GM18508 (cell line): Measurements from ENCODE around the gene GABRR2.
"Not testable (repeated sequence)": the region's sequence is repeated elsewhere in the genome, so short reads cannot be mapped to it uniquely, and the experiment has no call there.

Experiments
- ATAC-seq: cut with Tn5 transposase; IDR thresholded peaks from one replicate; pipeline ENCODE4 v1.9.1; 2021; ENCODE audit warnings: moderate number of reproducible peaks; ENCODE audit not compliant: insufficient read depth, unreplicated experiment

The GABRR2 gene

DNA sequence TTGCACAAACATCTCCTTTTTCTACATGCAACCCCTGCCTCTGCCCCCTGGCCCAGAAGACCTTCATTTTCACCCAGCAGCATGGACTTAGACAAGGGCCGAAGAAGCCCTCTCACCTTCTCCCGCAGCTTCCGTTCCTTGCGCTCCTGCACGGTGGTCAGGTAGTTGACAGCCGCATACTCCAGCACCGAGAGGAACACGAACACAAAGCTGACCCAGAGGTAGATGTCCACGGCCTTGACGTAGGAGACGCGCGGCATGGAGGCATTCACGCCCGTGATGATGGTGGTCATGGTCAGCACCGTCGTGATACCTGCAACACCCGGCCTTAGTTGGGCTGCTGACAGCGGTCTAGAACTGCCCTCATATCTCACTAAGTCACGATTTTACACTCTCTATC, 50.8 kb downstream of the GABRR2 start:
- ATAC-seq: no peak

GRCh38 chr6:89260832-89261231, 54.3 kb downstream of the GABRR2 start:
- no peak for ATAC-seq

GRCh38 chr6:89260310-89260709, 54.8 kb downstream of the GABRR2 start:
- ATAC-seq: no peak

- no peak for ATAC-seq
These were observed 56.2 kb downstream of the GABRR2 start for GRCh38 chr6:89258912-89259311.

DNA sequence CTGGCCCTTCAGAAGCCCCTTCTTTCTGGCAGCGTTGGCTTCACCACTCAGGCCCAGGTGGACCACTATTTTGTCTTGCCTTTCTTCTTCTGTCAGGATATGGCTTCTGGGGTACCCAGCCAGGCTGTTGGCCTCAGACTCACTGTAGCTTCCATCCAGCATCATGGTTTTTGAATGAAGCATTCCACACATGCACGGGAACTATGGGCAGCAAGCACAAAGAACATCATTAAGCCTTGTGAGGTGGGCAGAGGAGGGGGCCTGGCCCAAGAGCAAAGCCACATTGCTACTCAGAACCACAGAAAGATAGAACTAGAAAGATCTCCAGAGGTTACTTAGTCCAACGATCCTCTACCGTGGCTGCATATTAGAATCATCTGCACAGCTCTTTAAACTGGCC, 57.3 kb downstream of the GABRR2 start:
- ATAC-seq: no peak

GRCh38 chr6:89257346-89257745, 57.8 kb downstream of the GABRR2 start:
- no peak for ATAC-seq

- ATAC-seq: no peak
These were observed 59.7 kb downstream of the GABRR2 start for GRCh38 chr6:89255417-89255816.

DNA sequence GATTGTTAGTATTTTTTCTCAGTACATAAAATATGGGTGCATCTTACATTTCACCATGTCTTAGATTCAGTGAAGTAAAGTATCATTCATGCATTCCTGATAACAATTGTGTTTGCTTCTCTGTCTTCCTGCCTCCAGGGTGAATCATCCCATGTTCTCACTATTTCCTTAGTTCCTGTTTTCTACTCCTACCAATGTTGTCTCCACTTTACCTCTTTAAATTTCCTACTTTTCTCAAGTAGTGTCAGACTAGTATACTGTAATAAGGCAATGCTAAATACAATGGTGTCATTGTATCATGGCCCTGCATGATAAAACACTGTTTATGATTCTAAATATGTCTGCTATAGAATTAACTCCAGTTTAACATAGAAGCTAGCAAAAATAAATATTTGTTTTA, 60.5 kb downstream of the GABRR2 start:
- no peak for ATAC-seq

GRCh38 chr6:89252907-89253306, 62.2 kb downstream of the GABRR2 start:
- no peak for ATAC-seq

DNA sequence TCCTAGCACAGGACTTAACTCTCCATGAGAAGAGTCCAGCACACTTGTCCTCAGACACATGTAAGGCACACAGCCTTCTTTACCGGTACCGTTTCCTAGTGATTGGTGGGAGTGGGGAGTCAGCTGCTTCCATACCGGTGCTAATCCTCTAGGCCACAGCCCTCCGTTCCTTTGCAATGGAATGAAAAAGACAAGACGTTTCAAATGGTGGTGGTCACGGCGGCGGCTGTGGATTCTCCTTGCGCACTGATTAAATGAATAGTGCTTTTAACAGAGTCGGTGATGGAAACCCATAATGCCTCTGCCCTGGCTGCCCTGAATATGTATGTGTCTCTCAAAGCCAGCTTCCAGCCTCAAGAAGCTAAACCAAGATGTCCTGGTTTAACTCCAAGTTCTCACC, 63.1 kb downstream of the GABRR2 start:
- ATAC-seq: no peak

GRCh38 chr6:89251170-89251569, 63.9 kb downstream of the GABRR2 start:
- ATAC-seq: no peak

GRCh38 chr6:89250239-89250638, 64.9 kb downstream of the GABRR2 start:
- ATAC-seq: no peak

- ATAC-seq: no peak
These were observed 70.7 kb downstream of the GABRR2 start for GRCh38 chr6:89244241-89244985.

DNA sequence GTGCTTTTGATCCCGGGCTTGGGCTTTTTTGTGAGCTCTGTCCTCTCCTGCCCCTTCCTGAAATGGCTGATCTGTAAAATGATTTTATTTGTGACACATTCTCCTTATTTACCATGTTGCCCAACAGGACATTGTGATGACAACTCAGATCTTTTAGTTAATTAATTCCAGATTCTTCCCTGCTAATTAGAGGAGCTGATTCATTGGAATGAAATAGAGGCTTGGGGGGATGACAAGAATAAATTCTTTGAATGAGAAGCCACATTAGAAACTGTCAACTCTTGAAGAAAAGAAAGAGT, 71.8 kb downstream of the GABRR2 start:
- no peak for ATAC-seq

DNA sequence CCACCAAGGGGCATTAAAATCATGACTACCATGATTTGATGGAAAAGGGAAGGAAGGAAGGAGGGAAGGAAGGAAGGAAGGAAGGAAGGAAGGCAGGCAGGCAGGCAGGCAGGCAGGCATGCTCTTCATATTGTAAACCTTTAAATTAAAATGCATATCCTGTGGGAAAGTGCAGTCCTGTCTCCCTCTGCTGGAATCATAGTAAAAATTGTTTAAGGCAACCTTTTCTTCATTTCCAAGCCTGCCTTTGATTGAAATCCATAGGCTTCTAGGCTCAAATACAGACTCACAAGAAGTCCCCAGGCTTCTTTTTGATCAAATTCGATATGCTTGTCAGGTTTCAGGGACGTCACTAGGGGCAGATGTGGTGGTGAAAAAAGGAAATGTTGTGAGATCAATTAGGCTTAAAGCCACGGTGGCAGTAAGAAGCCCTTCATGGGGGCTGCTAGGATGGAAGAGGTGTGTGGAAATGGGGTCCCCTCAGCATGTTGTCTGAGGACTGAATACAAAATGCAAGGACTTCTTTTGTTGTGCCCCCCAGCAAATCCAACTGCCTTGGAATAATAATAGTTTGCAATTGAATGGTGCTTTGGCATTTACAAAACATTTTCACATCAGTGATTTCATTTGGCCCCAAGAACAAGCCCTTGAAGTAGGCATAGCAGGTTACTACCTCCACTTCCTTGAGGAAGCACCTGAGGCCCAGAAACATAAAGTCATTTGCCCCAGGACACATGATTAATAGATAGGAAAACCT, 72.3 kb downstream of the GABRR2 start:
- no peak for ATAC-seq

DNA sequence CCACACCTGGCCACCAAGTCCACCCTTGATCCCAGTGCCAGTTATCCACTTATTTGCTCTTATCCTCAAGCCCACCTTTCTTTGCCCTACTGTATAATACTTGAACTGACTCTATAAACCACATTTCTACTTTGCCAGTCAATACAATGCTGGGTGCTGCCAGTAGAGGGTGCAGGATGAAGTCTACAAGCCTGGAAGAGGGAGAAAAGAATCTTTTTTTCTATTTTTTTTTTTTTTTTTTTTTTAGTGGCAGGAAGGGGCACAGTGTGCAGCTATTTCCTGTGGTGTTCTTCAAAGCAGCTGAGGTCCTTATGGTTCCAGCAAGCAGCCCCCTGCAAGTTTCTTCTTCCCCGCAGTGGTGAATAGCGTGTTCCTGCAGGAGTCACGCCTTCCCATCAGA, 75.8 kb downstream of the GABRR2 start:
- no peak for ATAC-seq

DNA sequence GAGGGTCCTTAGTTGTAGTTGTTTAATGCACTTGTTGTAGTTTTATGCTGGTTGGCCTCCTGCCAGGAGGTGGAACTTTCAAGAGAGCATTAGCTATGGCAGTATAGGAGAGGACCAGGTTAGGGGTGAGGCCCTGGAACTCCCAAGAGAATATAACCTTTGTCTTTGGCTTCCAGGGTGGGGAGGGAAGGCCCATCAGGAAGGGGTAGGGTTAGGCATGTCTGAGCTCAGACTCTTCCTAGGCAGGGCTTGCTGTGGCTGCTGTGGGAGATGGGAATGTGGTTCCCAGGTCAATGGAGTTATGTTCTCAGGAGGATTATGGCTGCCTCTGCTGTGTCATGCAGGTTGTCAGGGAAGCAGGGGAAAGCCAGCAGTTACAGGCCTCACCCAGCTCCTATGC, 77.9 kb downstream of the GABRR2 start:
- ATAC-seq: no peak

DNA sequence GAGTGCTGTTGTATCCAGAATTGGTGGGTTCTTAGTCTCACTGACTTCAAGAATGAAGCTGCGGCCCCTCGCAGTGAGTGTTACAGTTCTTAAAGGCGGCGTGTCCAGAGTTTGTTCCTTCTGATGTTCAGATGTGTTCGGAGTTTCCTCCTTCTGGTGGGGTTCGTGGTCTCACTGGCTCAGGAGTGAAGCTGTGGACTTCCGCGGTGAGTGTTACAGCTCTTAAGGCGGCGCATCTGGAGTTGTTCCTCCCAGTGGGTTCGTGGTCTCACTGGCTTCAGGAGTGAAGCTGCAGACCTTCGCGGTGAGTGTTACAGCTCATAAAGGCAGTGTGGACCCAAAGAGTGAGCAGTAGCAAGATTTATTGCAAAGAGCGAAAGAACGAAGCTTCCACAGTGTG, 81.5 kb downstream of the GABRR2 start:
- not testable (repeated sequence) for ATAC-seq

DNA sequence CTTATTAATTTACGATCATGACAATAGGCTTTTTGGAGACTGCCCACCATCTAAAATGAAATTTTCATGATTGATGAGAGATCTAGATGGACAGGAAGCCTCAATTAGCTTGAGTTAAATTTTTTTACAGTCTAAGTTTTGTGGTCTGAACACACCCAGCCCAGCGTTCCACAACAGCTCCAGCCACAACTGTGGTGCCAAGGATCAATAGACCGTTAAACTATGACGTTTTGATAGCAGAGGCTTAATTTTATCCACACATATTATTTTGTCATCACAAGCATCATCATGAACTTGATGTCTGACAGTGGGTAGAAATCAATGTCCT, 92.4 kb downstream of the GABRR2 start:
- no peak for ATAC-seq

GRCh38 chr6:89221971-89222711, 93.0 kb downstream of the GABRR2 start:
- no peak for ATAC-seq

DNA sequence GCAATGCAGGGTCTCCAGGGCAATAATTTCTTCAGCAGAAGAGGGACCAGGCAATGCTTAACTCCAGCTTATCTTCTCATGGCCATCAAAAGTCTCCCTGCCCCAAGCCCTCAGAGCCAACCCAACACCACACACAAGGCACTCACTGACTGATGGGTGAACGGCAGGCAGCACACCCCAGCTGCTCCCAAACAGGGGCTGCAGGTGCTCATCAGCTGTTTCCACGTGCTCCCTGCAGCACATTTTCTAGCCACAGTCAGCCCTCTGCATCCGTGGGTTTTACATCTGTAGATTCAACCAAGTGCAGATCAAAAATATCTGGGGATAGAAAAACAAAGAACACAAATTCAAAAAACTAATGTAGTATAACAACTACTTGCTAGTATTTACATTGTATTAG, 94.0 kb downstream of the GABRR2 start:
- ATAC-seq: no peak
